Measurements from ENCODE around the gene SEC14L5. TPM values are rescaled to one million over a fixed set of nuclear protein-coding genes. Genes with fewer than 3 reads are reported as not detected.

The SEC14L5 gene
- total RNA-seq, 1 donor from 2014 or later: 0.41 TPM

DNA sequence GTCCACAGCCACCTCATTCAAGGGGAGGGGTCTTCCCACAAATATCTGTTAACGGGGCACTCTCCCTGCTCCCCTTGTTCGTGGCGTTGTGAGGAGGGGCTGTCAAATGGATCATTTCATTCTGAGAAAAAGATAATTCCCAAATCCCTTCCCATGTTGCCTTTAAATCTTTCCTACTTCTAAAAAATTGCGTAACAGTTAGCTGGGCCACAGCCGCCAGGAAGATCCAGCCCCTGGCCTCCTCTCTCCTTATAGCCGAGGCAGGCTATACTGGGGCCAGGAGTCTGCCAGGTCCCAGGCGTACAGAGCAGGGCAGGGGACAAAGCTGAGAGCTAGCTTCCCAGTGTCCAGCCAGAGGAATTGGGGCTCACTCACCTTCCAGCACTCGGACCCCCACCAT lies 107.2 kb downstream of the SEC14L5 start:
- intact Hi-C loops (cut with DNase I): no loop called here
- no peak for DNase-seq
- H3K9me3 ChIP-seq: no peaks in the 10 kb centered on the region
- peaks cover 11% of the 10 kb centered on the region for H3K36me3 ChIP-seq
- ATAC-seq: peak; percentile 70 to 77
- H3K27me3 ChIP-seq (ENCODE audit: low read depth): no peaks in the 10 kb centered on the region
- peak overlapping the region; percentile 50 for H3K4me3 ChIP-seq
- H3K27ac ChIP-seq: peak overlapping the region; percentile 73
- peaks cover 7% of the 10 kb centered on the region for H3K4me1 ChIP-seq
- no peak for TF ChIP-seq CTCF (IDR thresholded peaks at IDR 0.05)

DNA sequence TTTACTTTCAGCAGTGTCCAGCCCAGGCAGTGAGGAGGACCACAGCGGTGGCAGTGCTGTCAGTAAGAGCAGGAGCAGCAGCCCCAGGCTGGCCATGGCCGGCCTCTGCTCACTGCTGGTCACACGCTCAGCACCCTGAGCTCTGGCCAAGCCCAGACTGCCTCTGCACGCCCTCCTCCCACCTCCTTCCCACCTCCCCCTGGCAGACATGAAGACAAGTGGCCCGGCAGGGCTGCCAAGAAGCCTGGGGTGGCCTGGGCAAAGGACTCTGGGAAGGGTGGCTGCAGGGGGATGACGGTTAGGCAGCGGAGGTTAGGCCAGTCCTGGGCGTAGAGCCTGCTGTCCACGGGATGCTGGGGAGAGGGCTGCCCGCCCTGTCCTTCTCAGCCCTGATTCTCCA lies 107.7 kb downstream of the SEC14L5 start, which contains the start of gene C16orf89:
Gene C16orf89 (minus strand): TSS at position 144 of the 400 bp plus-strand sequence. CDS start 48 bp downstream, at position 96.
- no peak for TF ChIP-seq CTCF (IDR thresholded peaks at IDR 0.05)
- peaks cover 7% of the 10 kb centered on the region for H3K4me1 ChIP-seq
- peak within 1 kb of the TSS; percentile 73 for H3K27ac ChIP-seq
- DNase-seq: peak; percentile 81
- no peaks in the 10 kb centered on the region for H3K27me3 ChIP-seq (ENCODE audit: low read depth)
- H3K36me3 ChIP-seq: peaks cover 9% of the 10 kb centered on the region
- ATAC-seq: peak; percentile 85 to 86
- no peaks in the 10 kb centered on the region for H3K9me3 ChIP-seq
- intact Hi-C loops (cut with DNase I): no loop called here
- H3K4me3 ChIP-seq: peak within 1 kb of the TSS; percentile 50

DNA sequence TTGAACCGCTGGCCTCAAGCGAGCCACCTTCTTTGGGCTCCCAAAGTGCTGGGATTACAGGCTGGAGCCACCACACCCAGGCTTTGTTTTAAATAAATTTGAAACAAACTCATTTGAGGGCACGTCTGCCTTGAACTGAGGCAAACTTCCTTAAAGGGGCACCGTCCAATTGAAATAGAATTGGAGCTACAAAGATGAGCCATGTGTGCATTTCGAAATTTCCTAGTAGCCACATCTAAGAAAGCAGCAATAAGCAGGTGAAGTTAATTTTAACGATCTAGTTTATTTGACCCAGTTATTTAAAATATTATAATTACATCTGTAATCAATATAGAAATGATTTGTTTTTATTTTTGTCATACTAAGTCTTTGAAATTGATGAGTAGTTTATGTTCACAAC lies 108.4 kb downstream of the SEC14L5 start:
- TF ChIP-seq CTCF (IDR thresholded peaks at IDR 0.05): no peak
- Histone ChIP-seq H3K4me3 (no peak overlapping the region), H3K9me3 (no peaks in the 10 kb centered on the region), H3K4me1 (peaks cover 13% of the 10 kb centered on the region), H3K27me3 (ENCODE audit: low read depth) (no peaks in the 10 kb centered on the region), H3K27ac (peak overlapping the region; percentile 73), H3K36me3 (peaks cover 8% of the 10 kb centered on the region)
- ATAC-seq (no peak), DNase-seq (no peak)
- intact Hi-C loops (cut with DNase I): no loop called here

Other genes starting within 250 kb of the SEC14L5 start
- gene ANKS3, start 224.1 kb upstream of the SEC14L5 start, total RNA-seq: 20.6 TPM
- 3.4 TPM for gene DNAAF8, start 223.8 kb upstream of the SEC14L5 start, total RNA-seq
- 13.4 TPM for gene ZNF500, start 191.2 kb upstream of the SEC14L5 start, total RNA-seq
- gene SEPTIN12, start 170.0 kb upstream of the SEC14L5 start, total RNA-seq: not detected
- gene SMIM22, start 163.0 kb upstream of the SEC14L5 start, total RNA-seq: 27.7 TPM
- 24.9 TPM for gene ROGDI, start 155.7 kb upstream of the SEC14L5 start, total RNA-seq
- 89.3 TPM for gene GLYR1, start 111.0 kb upstream of the SEC14L5 start, total RNA-seq
- 36.1 TPM for gene UBN1, start 110.8 kb upstream of the SEC14L5 start, total RNA-seq
- 60.5 TPM for gene PPL, start 21.2 kb upstream of the SEC14L5 start, total RNA-seq
- gene NAGPA, start 75.6 kb downstream of the SEC14L5 start, total RNA-seq: 24.1 TPM
- gene C16orf89, start 107.6 kb downstream of the SEC14L5 start, total RNA-seq: 198 TPM
- gene ALG1, start 113.5 kb downstream of the SEC14L5 start, total RNA-seq: 17.8 TPM
- 9.5 TPM for gene EEF2KMT, start 139.5 kb downstream of the SEC14L5 start, total RNA-seq